ENCODE measurements around the gene LRRN3. TPM values are rescaled to one million over a fixed set of nuclear protein-coding genes. Genes with fewer than 3 reads are reported as not detected.

LRRN3 gene
- total and polyA plus RNA-seq, 10 of the 15 experiments (the other 5 are each of a cell fraction or from before 2014, with no cell fraction given) = 0.02 to 0.24 (median 0.11) TPM; not detected in 3

GRCh38 chr7:111083413-111083812, 7.5 kb upstream of the LRRN3 start (continued):
- TF ChIP-seq ZNF687 (IDR thresholded peaks at IDR 0.05) (0 out of 2 replicates have a peak, but pooled peaks have one; percentile 25), ZBTB4 (CRISPR knock-in tag; IDR thresholded peaks at IDR 0.05) (no peak), CREB1 (IDR thresholded peaks at IDR 0.05; ENCODE audit: low read depth) (0 out of 2 replicates have a peak, but pooled peaks have one; percentile 43), USF2 (IDR thresholded peaks at IDR 0.05; ENCODE audit: borderline replicate concordance, low read depth, low read length) (no peak), MEF2B (IDR thresholded peaks at IDR 0.05; ENCODE audit: partially characterized antibody, poor library complexity, severe bottlenecking) (peak; percentile 67), PBX3 (IDR thresholded peaks at IDR 0.05; ENCODE audit: insufficient replicate concordance, low read depth, low read length) (no peak), ZNF622 (IDR thresholded peaks at IDR 0.05) (no peak), HDAC2 (IDR thresholded peaks at IDR 0.05) (no peak), ATF7 (IDR thresholded peaks at IDR 0.05; ENCODE audit: low read depth) (peak; percentile 65), CBX5 (IDR thresholded peaks at IDR 0.05; ENCODE audit: low read depth) (peak; percentile 92), CHD2 (IDR thresholded peaks at IDR 0.05; ENCODE audit: borderline replicate concordance, low read depth, low read length) (peak; percentile 66; the same call in 1 of the 2 replicates), ZNF384 (IDR thresholded peaks at IDR 0.05; ENCODE audit: borderline replicate concordance, low read depth, low read length) (no peak), SKIL (IDR thresholded peaks at IDR 0.05; ENCODE audit: low read depth, poor library complexity, severe bottlenecking) (peak; percentile 75), SUPT20H (IDR thresholded peaks at IDR 0.05; ENCODE audit: borderline replicate concordance, control insufficient read depth, low read depth, low read length) (no peak), E2F4 (IDR thresholded peaks at IDR 0.05; ENCODE audit: low read depth, low read length) (no peak), SMARCA5 (IDR thresholded peaks at IDR 0.05) (peak; percentile 65; the same call in 1 of the 2 replicates), RB1 (IDR thresholded peaks at IDR 0.05; ENCODE audit: borderline replicate concordance) (no peak)

Measured in GM12878 (cell line).